IMR-90 (cell line): ENCODE results near the gene TSACC. TPM values are rescaled to one million over a fixed set of nuclear protein-coding genes. Genes with fewer than 3 reads are reported as not detected.

Source experiments
- ATAC-seq: fragments of 200-7000 bp; cut with Tn5 transposase; 2 replicates; pipeline ENCODE4 v1.9.1; 2020; ENCODE audit warnings: low read depth, mild to moderate bottlenecking, moderate library complexity
- BruUV-seq: library from RNA; stranded (reverse); fragments of 400-500 nt; replicated peaks from 2 replicates; lab custom pipeline; 2021; lab: Mats Ljungman, UMichigan
- CTCF ChIA-PET: fragments of 300-600 bp; formaldehyde crosslinking; extraction: SDS; loops from one replicate; lab custom pipeline; 2021; ENCODE audit warnings: antibody characterized with exemption; lab: Yijun Ruan, JAX
- POLR2A ChIA-PET: fragments of 300-600 bp; sonication (Branson Sonifier 250); formaldehyde crosslinking; loops from one replicate; lab custom pipeline; 2022; ENCODE audit warnings: antibody characterized with exemption; ENCODE audit not compliant: unreplicated experiment; lab: Charles Lee
- DNase-seq: peaks from one replicate; pipeline ENCODE4 v3.0.0; 2013
- H2AFZ ChIP-seq: replicated peaks from 2 replicates; pipeline ENCODE3; 2013; ENCODE audit warnings: low read length, mild to moderate bottlenecking; ENCODE audit not compliant: poor library complexity
- H2AK5ac ChIP-seq: 2 replicates; pipeline ENCODE4 v1.6.1; 2013; ENCODE audit warnings: low read depth, low read length, inconsistent platforms
- H2AK9ac ChIP-seq: replicated peaks from 2 replicates; pipeline ENCODE3; 2013; ENCODE audit warnings: mild to moderate bottlenecking, low read depth, low read length, moderate library complexity; ENCODE audit not compliant: poor library complexity
- H2BK120ac ChIP-seq: 2 replicates; pipeline ENCODE4 v1.6.1; 2013; ENCODE audit warnings: low read depth, low read length, inconsistent platforms
- H2BK15ac ChIP-seq: 3 replicates; pipeline ENCODE4 v1.6.1; 2013; ENCODE audit warnings: low read depth, low read length, inconsistent platforms
- H2BK20ac ChIP-seq: 2 replicates; pipeline ENCODE4 v1.6.1; 2013; ENCODE audit warnings: low read depth, mild to moderate bottlenecking, inconsistent platforms, low read length, moderate library complexity
- H2BK5ac ChIP-seq: 2 replicates; pipeline ENCODE4 v1.6.1; 2013; ENCODE audit warnings: mild to moderate bottlenecking, low read depth, low read length, inconsistent platforms; ENCODE audit not compliant: poor library complexity, severe bottlenecking
- H3K14ac ChIP-seq: replicated peaks from 2 replicates; pipeline ENCODE4 v1.6.1; 2013; ENCODE audit warnings: low read depth, low read length, inconsistent platforms
- H3K18ac ChIP-seq: 2 replicates; pipeline ENCODE4 v1.6.1; 2013; ENCODE audit warnings: low read depth, low read length, control low read depth
- H3K23ac ChIP-seq: 2 replicates; pipeline ENCODE4 v1.6.1; 2013; ENCODE audit warnings: low read depth, low read length, inconsistent platforms
- H3K27ac ChIP-seq: 2 replicates; pipeline ENCODE4 v1.5.1; 2013; ENCODE audit warnings: mild to moderate bottlenecking, control low read depth, low read length; ENCODE audit not compliant: insufficient read depth
- H3K27me3 ChIP-seq: 2 replicates; pipeline ENCODE4 v1.6.1; 2013; ENCODE audit warnings: low read length; ENCODE audit not compliant: control insufficient read depth, insufficient read depth
- H3K36me3 ChIP-seq: 2 replicates; pipeline ENCODE4 v1.6.1; 2013; ENCODE audit warnings: low read length, mixed read lengths; ENCODE audit not compliant: control insufficient read depth, insufficient read depth
- H3K4ac ChIP-seq: 2 replicates; pipeline ENCODE4 v1.6.1; 2013; ENCODE audit warnings: low read depth, low read length, inconsistent platforms
- H3K4me1 ChIP-seq: 2 replicates; pipeline ENCODE4 v1.6.1; 2013; ENCODE audit warnings: low read length, mixed read lengths; ENCODE audit not compliant: control insufficient read depth, insufficient read depth
- H3K4me2 ChIP-seq: 2 replicates; pipeline ENCODE4 v1.6.1; 2013; ENCODE audit warnings: low read depth, mild to moderate bottlenecking, control low read depth, low read length, moderate library complexity
- H3K4me3 ChIP-seq: 2 replicates; pipeline ENCODE4 v1.5.1; 2013; ENCODE audit warnings: low read depth, mild to moderate bottlenecking, control low read depth, low read length, moderate library complexity; ENCODE audit not compliant: insufficient read depth
- H3K56ac ChIP-seq: 2 replicates; pipeline ENCODE4 v1.6.1; 2013; ENCODE audit warnings: low read length, inconsistent platforms; ENCODE audit not compliant: insufficient read depth; ENCODE audit errors: extremely low read depth
- H3K79me1 ChIP-seq, 2 experiments: 2 replicates each; pipeline ENCODE4 v1.6.1; 2013; ENCODE audit warnings: low read length in 2 of 2, inconsistent platforms in 1 of 2, low read depth in 1 of 2
- H3K9ac ChIP-seq: 2 replicates; pipeline ENCODE4 v1.6.1; 2013; ENCODE audit warnings: low read depth, low read length, control low read depth
- H3K9me1 ChIP-seq: 2 replicates; pipeline ENCODE4 v1.6.1; 2013; ENCODE audit warnings: low read length, inconsistent platforms; ENCODE audit not compliant: insufficient read depth
- H3K9me3 ChIP-seq: 2 replicates; pipeline ENCODE4 v1.6.1; 2013; ENCODE audit warnings: low read length; ENCODE audit not compliant: control insufficient read depth, insufficient read depth
- H4K20me1 ChIP-seq: 2 replicates; pipeline ENCODE4 v1.6.1; 2013; ENCODE audit warnings: low read length, inconsistent platforms; ENCODE audit not compliant: insufficient read depth
- H4K5ac ChIP-seq: 2 replicates; pipeline ENCODE4 v1.6.1; 2013; ENCODE audit warnings: mild to moderate bottlenecking, low read depth, low read length, control low read depth
- H4K8ac ChIP-seq, 2 experiments: 2 replicates each; pipeline ENCODE4 v1.6.1; 2013; ENCODE audit warnings: low read depth in 2 of 2, low read length in 2 of 2, control low read depth in 1 of 2, inconsistent platforms in 1 of 2
- H4K91ac ChIP-seq: 2 replicates; pipeline ENCODE4 v1.6.1; 2013; ENCODE audit warnings: low read depth, low read length, inconsistent platforms; ENCODE audit not compliant: insufficient read depth
- CEBPB ChIP-seq: IDR thresholded peaks from 2 replicates; pipeline ENCODE4 v1.6.1; 2012; ENCODE audit warnings: low read depth, low read length, improper control_type of control experiment
- CTCF ChIP-seq: conservative IDR thresholded peaks from 2 replicates; pipeline ENCODE4 v1.5.1; 2012; ENCODE audit warnings: mild to moderate bottlenecking, low read depth, low read length, improper control_type of control experiment
- ELK1 ChIP-seq: fragments of 150-350 bp; IDR thresholded peaks from 2 replicates; pipeline ENCODE4 v1.6.1; 2016; ENCODE audit warnings: low read depth, mild to moderate bottlenecking, low read length, moderate library complexity, borderline replicate concordance
- NFE2L2 ChIP-seq: fragments of 150-350 bp; IDR thresholded peaks from 2 replicates; pipeline ENCODE4 v1.6.1; 2016; ENCODE audit warnings: low read depth, mild to moderate bottlenecking, low read length
- RCOR1 ChIP-seq: IDR thresholded peaks from 2 replicates; pipeline ENCODE4 v1.6.1; 2012; ENCODE audit warnings: mild to moderate bottlenecking, low read length, improper control_type of control experiment; ENCODE audit not compliant: insufficient replicate concordance
- WGBS, 2 experiments: methylation state at CpG; one replicate each; pipeline versions ENCODE4 v1.1.5 to v1.1.7; 2013; ENCODE audit warnings: missing lambda C conversion rate in 2 of 2; ENCODE audit not compliant: insufficient read length in 1 of 2; ENCODE audit errors: extremely low coverage in 2 of 2; 5-methylcytosine and 5-hydroxymethylcytosine counted together
- dilution Hi-C: fragments of 300-500 bp; cut with HindIII; formaldehyde crosslinking; loops from one replicate; pipeline ENCODE4 v1.14.3; 2018; ENCODE audit warnings: low sequenced_read_pairs; ENCODE audit not compliant: unreplicated experiment
- in situ Hi-C: fragments of 300-500 bp; cut with MboI; formaldehyde crosslinking; loops from 3 replicates; pipeline ENCODE4 v1.14.3; 2019; ENCODE audit warnings: low sequenced_read_pairs, inconsistent platforms, mixed read lengths
- intact Hi-C: fragments of 100-400 bp; cut with micrococcal nuclease; formaldehyde crosslinking; loops from 2 replicates; pipeline ENCODE4 v1.10.0; 2022
- polyA plus RNA-seq, 3 experiments: library from polyadenylated mRNA; depleted of rRNA; stranded (reverse); fragments of >200 nt; gene quantifications; 2 replicates each; pipeline ENCODE4 v1.2.3, GENCODE V29; 2012; ENCODE audit warnings: low replicate concordance in 1 of 3
- total RNA-seq: library from RNA; depleted of rRNA; stranded (reverse); fragments of >200 nt; gene quantifications from 2 replicates; pipeline ENCODE4 v1.2.3, GENCODE V29; 2012

TSACC gene
- total and polyA plus RNA-seq, 2 of the 4 experiments (the other 2 are of a cell fraction): 0.75 TPM; not detected in 1

DNA sequence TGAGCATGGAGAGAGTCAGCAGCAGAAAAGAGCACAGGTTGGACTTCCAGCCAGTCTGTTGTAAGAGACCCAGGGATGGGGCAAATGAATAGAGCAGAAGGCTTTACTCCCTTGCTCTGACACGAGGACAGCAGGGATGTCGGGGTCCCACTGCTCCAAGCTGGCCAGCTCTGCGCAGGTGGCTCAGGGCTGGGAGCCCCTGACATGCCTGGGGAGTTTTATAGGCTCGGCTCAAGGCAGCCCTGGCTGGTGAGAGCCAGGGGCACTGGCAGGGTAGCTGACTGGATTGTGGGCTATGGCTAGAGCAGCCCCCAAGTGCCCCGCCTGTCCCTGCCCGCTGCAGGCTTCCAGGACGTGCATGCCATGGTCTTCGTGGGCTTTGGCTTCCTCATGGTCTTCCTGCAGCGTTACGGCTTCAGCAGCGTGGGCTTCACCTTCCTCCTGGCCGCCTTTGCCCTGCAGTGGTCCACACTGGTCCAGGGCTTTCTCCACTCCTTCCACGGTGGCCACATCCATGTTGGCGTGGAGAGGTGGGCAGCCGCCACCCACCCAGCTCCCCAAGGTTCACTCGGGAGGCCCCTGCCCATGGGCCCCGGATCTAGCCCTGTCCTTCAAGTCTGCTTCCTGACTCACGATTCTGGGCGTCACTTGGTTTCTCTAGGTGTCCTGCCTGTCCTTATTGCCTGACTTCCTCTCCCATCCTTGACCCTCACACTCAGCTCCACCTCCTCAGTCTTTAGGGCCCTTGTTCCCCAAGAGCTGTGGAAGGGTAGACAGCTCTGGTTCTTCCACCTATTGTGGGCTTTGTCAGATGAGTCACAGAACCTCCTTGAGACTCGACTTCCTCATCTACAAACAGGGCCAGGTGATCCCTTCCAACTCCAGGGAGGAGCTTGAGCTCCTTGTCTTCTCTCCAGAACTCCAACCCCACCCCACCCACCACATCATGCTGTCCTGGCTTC, 38.9 kb downstream of the TSACC start (continued):
- TF ChIP-seq CEBPB: no peak

GRCh38 chr1:156378557-156378956, 40.2 kb downstream of the TSACC start:
- in situ Hi-C loops: no loop called here
- Histone ChIP-seq H3K14ac (no peak overlapping the region), H3K9me1 (no peaks in the 10 kb centered on the region), H4K5ac (no peak overlapping the region), H2AK5ac (no peak overlapping the region), H2AFZ (no peak overlapping the region), H2BK120ac (no peak overlapping the region), H2BK15ac (no peak overlapping the region), H2AK9ac (no peak overlapping the region), H2BK5ac (no peak overlapping the region), H4K8ac (no peak overlapping the region), H4K20me1 (no peaks in the 10 kb centered on the region), H3K4me3 (no peak overlapping the region), H3K4me1 (no peaks in the 10 kb centered on the region), H3K4me2 (no peak overlapping the region), H3K9ac (no peak overlapping the region), H3K36me3 (no peaks in the 10 kb centered on the region), H3K56ac (no peak overlapping the region), H3K27ac (no peak overlapping the region), H3K4ac (no peak overlapping the region), H3K18ac (no peak overlapping the region), H3K79me1 (no peaks in the 10 kb centered on the region), H3K23ac (no peak overlapping the region), H3K9me3 (no peaks in the 10 kb centered on the region), H4K91ac (no peak overlapping the region), H2BK20ac (no peak overlapping the region), H3K27me3 (peaks cover 14% of the 10 kb centered on the region)
- intact Hi-C loops: no loop called here
- dilution Hi-C loops: no loop called here
- no peak for TF ChIP-seq CTCF
- no peak for TF ChIP-seq NFE2L2
- no peak for TF ChIP-seq RCOR1
- TF ChIP-seq ELK1: no peak
- ChIA-PET CTCF (interaction anchor here (1.0 to 1.8 kb wide), 2 partner anchors 32 to 67 kb away, joined by 4 to 7 read pairs; no protein-coding TSS in a partner anchor), POLR2A (no interaction called here)
- ATAC-seq: no peak
- WGBS, 2 experiments: no CpG with 5 or more reads among the region's 6 CpGs
- DNase-seq: no peak
- BruUV-seq: no TSS peak
